Measurements from ENCODE around the gene ZWILCH.
A peak's percentile ranks its signal among the peaks of the same experiment; 100 is the strongest.

The ZWILCH gene

GRCh38 chr15:66593219-66593780, 88.2 kb downstream of the ZWILCH start:
- H3K9me3 Mint-ChIP-seq = no peaks in the 10 kb centered on the region
- H3K27me3 Mint-ChIP-seq = peaks cover 6% of the 10 kb centered on the region
- no peak overlapping the region for H3K4me3 Mint-ChIP-seq
- peaks cover 4% of the 10 kb centered on the region for H3K4me1 Mint-ChIP-seq (ENCODE audit: low read depth)
- H3K36me3 Mint-ChIP-seq (ENCODE audit: low read depth) = no peaks in the 10 kb centered on the region
- no peak overlapping the region for H3K27ac Mint-ChIP-seq

- Mint-ChIP-seq H3K27me3 (peaks cover under 1% of the 10 kb centered on the region), H3K27ac (no peak overlapping the region), H3K36me3 (ENCODE audit: low read depth) (no peaks in the 10 kb centered on the region), H3K4me1 (ENCODE audit: low read depth) (peaks cover 6% of the 10 kb centered on the region), H3K4me3 (no peak overlapping the region), H3K9me3 (no peaks in the 10 kb centered on the region)
Measured at GRCh38 chr15:66594344-66594743, 89.2 kb downstream of the ZWILCH start.

- peaks cover 6% of the 10 kb centered on the region for H3K4me1 Mint-ChIP-seq (ENCODE audit: low read depth)
- H3K9me3 Mint-ChIP-seq = no peaks in the 10 kb centered on the region
- no peak overlapping the region for H3K27ac Mint-ChIP-seq
- no peaks in the 10 kb centered on the region for H3K36me3 Mint-ChIP-seq (ENCODE audit: low read depth)
- no peaks in the 10 kb centered on the region for H3K27me3 Mint-ChIP-seq
- no peak overlapping the region for H3K4me3 Mint-ChIP-seq
Measured at GRCh38 chr15:66594836-66595235, 89.7 kb downstream of the ZWILCH start.

- H3K27me3 Mint-ChIP-seq = no peaks in the 10 kb centered on the region
- no peak overlapping the region for H3K27ac Mint-ChIP-seq
- no peaks in the 10 kb centered on the region for H3K36me3 Mint-ChIP-seq (ENCODE audit: low read depth)
- no peak overlapping the region for H3K4me3 Mint-ChIP-seq
- peaks cover 6% of the 10 kb centered on the region for H3K4me1 Mint-ChIP-seq (ENCODE audit: low read depth)
- H3K9me3 Mint-ChIP-seq = no peaks in the 10 kb centered on the region
Measured at GRCh38 chr15:66595332-66595731, 90.2 kb downstream of the ZWILCH start.

GRCh38 chr15:66595931-66596545, 90.9 kb downstream of the ZWILCH start:
- H3K4me1 Mint-ChIP-seq (ENCODE audit: low read depth) = peaks cover 6% of the 10 kb centered on the region
- H3K9me3 Mint-ChIP-seq = no peaks in the 10 kb centered on the region
- no peaks in the 10 kb centered on the region for H3K27me3 Mint-ChIP-seq

GRCh38 chr15:66598095-66598815, 93.1 kb downstream of the ZWILCH start:
- Mint-ChIP-seq H3K4me1 (ENCODE audit: low read depth) (peaks cover 6% of the 10 kb centered on the region), H3K4me3 (no peak overlapping the region), H3K9me3 (no peaks in the 10 kb centered on the region), H3K36me3 (ENCODE audit: low read depth) (no peaks in the 10 kb centered on the region), H3K27ac (peak overlapping the region; percentile 4), H3K27me3 (peaks cover 8% of the 10 kb centered on the region)

More at GRCh38 chr15:66595931-66596545, 90.9 kb downstream of the ZWILCH start:
- Mint-ChIP-seq H3K4me3 (no peak overlapping the region), H3K27ac (no peak overlapping the region), H3K36me3 (ENCODE audit: low read depth) (no peaks in the 10 kb centered on the region)

Measured in stimulated activated naive CD8-positive, alpha-beta T cell treated with anti-CD3 and anti-CD28 coated beads, Interleukin-15, Interleukin-2, amounts not matched to agents 100 ng/mL and 50 ng/mL, for 24 hours (primary cell).